ENCODE results near the gene GIT2.
A peak's percentile ranks its signal among the peaks of the same experiment; 100 is the strongest.
"Not testable (repeated sequence)": the region's sequence is repeated elsewhere in the genome, so short reads cannot be mapped to it uniquely, and the experiment has no call there.

The GIT2 gene

GRCh38 chr12:109940339-109940923 lies 55.7 kb downstream of the GIT2 start:
- DNase-seq = no peak

- DNase-seq = no peak
Measured at GRCh38 chr12:109939504-109939903, 56.7 kb downstream of the GIT2 start.

GRCh38 chr12:109938947-109939346 lies 57.2 kb downstream of the GIT2 start:
- no peak for DNase-seq

GRCh38 chr12:109937371-109937770 lies 58.8 kb downstream of the GIT2 start:
- no peak for DNase-seq

GRCh38 chr12:109934026-109934425 lies 62.1 kb downstream of the GIT2 start:
- no peak for DNase-seq

GRCh38 chr12:109932878-109933503 lies 63.2 kb downstream of the GIT2 start:
- DNase-seq = no peak

GRCh38 chr12:109931143-109931542 lies 65.0 kb downstream of the GIT2 start:
- no peak for DNase-seq

GRCh38 chr12:109930028-109930800 lies 66.0 kb downstream of the GIT2 start:
- no peak for DNase-seq

GRCh38 chr12:109929326-109929725 lies 66.8 kb downstream of the GIT2 start:
- not testable (repeated sequence) for DNase-seq

- DNase-seq = no peak
Measured at GRCh38 chr12:109928058-109928656, 68.0 kb downstream of the GIT2 start.

GRCh38 chr12:109927622-109928021 lies 68.5 kb downstream of the GIT2 start:
- peak; percentile 25 for DNase-seq

- DNase-seq = no peak
Measured at GRCh38 chr12:109926488-109927210, 69.5 kb downstream of the GIT2 start.

GRCh38 chr12:109926016-109926415 lies 70.2 kb downstream of the GIT2 start:
- no peak for DNase-seq

GRCh38 chr12:109925185-109925840 lies 70.9 kb downstream of the GIT2 start:
- DNase-seq = no peak

GRCh38 chr12:109923481-109924245 lies 72.5 kb downstream of the GIT2 start:
- no peak for DNase-seq

GRCh38 chr12:109923038-109923437 lies 73.1 kb downstream of the GIT2 start:
- no peak for DNase-seq

- DNase-seq = no peak
Measured at GRCh38 chr12:109921982-109922381, 74.2 kb downstream of the GIT2 start.

GRCh38 chr12:109920261-109920780 lies 75.8 kb downstream of the GIT2 start:
- DNase-seq = no peak

- DNase-seq = no peak
Measured at GRCh38 chr12:109919456-109919855, 76.7 kb downstream of the GIT2 start.

GRCh38 chr12:109916045-109916444 lies 80.1 kb downstream of the GIT2 start:
- no peak for DNase-seq

All from stimulated activated CD4-positive, alpha-beta T cell treated with anti-CD3 and anti-CD28 coated beads, Interleukin-12 subunit alpha, Interleukin-12 subunit beta, amount 100 ng/mL, for 4 hours (primary cell).